BJ (cell line): ENCODE measurements around the gene RAPGEF6. TPM values are rescaled to one million over a fixed set of nuclear protein-coding genes. Genes with fewer than 3 reads are reported as not detected.
"Not testable (repeated sequence)": the region's sequence is repeated elsewhere in the genome, so short reads cannot be mapped to it uniquely, and the experiment has no call there.

Source experiments
- CTCF ChIA-PET: fragments of 350-600 bp; formaldehyde crosslinking; extraction: SDS; loops from one replicate; lab custom pipeline; 2021; ENCODE audit warnings: antibody characterized with exemption, inconsistent platforms; lab: Yijun Ruan, JAX
- POLR2A ChIA-PET: fragments of 300-600 bp; sonication (Branson Sonifier 250); formaldehyde crosslinking; extraction: SDS; loops from one replicate; lab custom pipeline; 2021; ENCODE audit warnings: antibody characterized with exemption; lab: Charles Lee
- DNase-seq: peaks from one replicate; pipeline ENCODE4 v3.0.0-alpha.2; 2011; ENCODE audit warnings: low read depth
- H3K27me3 ChIP-seq: 2 replicates; pipeline ENCODE4 v1.6.0; 2011; ENCODE audit warnings: low read length; ENCODE audit not compliant: control insufficient read depth, insufficient read depth
- H3K36me3 ChIP-seq: 2 replicates; pipeline ENCODE4 v1.5.1; 2011; ENCODE audit warnings: low read length; ENCODE audit not compliant: control insufficient read depth, insufficient read depth
- H3K4me3 ChIP-seq: 2 replicates; pipeline ENCODE4 v1.5.1; 2011; ENCODE audit warnings: low read depth, mild to moderate bottlenecking, control low read depth, low read length
- CTCF ChIP-seq: IDR thresholded peaks from 2 replicates; pipeline ENCODE4 v1.5.1; 2011; ENCODE audit warnings: low read depth, mild to moderate bottlenecking, control low read depth, inconsistent platforms, low read length, moderate library complexity; ENCODE audit not compliant: insufficient read depth
- polyA plus RNA-seq: library from polyadenylated mRNA; depleted of rRNA; stranded (reverse); fragments of >200 nt; gene quantifications from 2 replicates; pipeline ENCODE4 v1.2.3, GENCODE V29; 2011

Gene RAPGEF6
- polyA plus RNA-seq, 1 experiment = 6.2 TPM

GRCh38 chr5:131496400-131496713 is 138.7 kb downstream of the RAPGEF6 start:
- POLR2A ChIA-PET = no interaction called here
- DNase-seq = no peak
- Histone ChIP-seq H3K36me3 (peaks cover 4% of the 10 kb centered on the region), H3K4me3 (no peak overlapping the region), H3K27me3 (no peaks in the 10 kb centered on the region)
- CTCF ChIA-PET = no interaction called here
- no peak for TF ChIP-seq CTCF

- POLR2A ChIA-PET = no interaction called here
- CTCF ChIA-PET = interaction anchor here (1.0 kb wide), 1 partner anchor 19 kb away, joined by 3 read pairs; no protein-coding TSS in a partner anchor
These were observed 139.3 kb downstream of the RAPGEF6 start for GRCh38 chr5:131495536-131496399.

GRCh38 chr5:131491749-131492148 is 143.3 kb downstream of the RAPGEF6 start:
- Histone ChIP-seq H3K27me3 (no peaks in the 10 kb centered on the region), H3K36me3 (peaks cover 4% of the 10 kb centered on the region), H3K4me3 (no peak overlapping the region)
- no peak for TF ChIP-seq CTCF
- CTCF ChIA-PET = interaction anchor here (1.5 kb wide), 1 partner anchor 516 kb away, joined by 3 read pairs; no protein-coding TSS in a partner anchor
- no peak for DNase-seq
- POLR2A ChIA-PET = interaction anchor here (0.6 kb wide), 1 partner anchor 81 kb away, joined by 3 read pairs; no protein-coding TSS in a partner anchor

More at GRCh38 chr5:131495536-131496399, 139.3 kb downstream of the RAPGEF6 start:
- no peak for TF ChIP-seq CTCF
- no peak overlapping the region for H3K4me3 ChIP-seq
- H3K27me3 ChIP-seq = no peaks in the 10 kb centered on the region
- no peak for DNase-seq
- peaks cover 4% of the 10 kb centered on the region for H3K36me3 ChIP-seq

GRCh38 chr5:131488463-131488862 is 146.6 kb downstream of the RAPGEF6 start:
- POLR2A ChIA-PET = interaction anchor here (0.5 kb wide), 1 partner anchor 461 kb away, joined by 3 read pairs; no protein-coding TSS in a partner anchor
- H3K4me3 ChIP-seq = no peak overlapping the region

GRCh38 chr5:131487371-131487770 is 147.7 kb downstream of the RAPGEF6 start:
- POLR2A ChIA-PET, H3K36me3 ChIP-seq, H3K4me3 ChIP-seq, H3K27me3 ChIP-seq, CTCF ChIA-PET, DNase-seq: not testable (repeated sequence)

More at GRCh38 chr5:131488463-131488862, 146.6 kb downstream of the RAPGEF6 start:
- DNase-seq = no peak
- Histone ChIP-seq H3K36me3 (no peaks in the 10 kb centered on the region), H3K27me3 (no peaks in the 10 kb centered on the region)
- CTCF ChIA-PET = interaction anchor here (0.8 to 1.0 kb wide), 2 partner anchors 8 to 39 kb away, joined by 3 to 5 read pairs; no protein-coding TSS in a partner anchor
- TF ChIP-seq CTCF = no peak
